DMS114 treated with DMSO at 0.1 percent for 48 hours (cell line): ENCODE data around the gene TAF1.
"Not testable (repeated sequence)": the region's sequence is repeated elsewhere in the genome, so short reads cannot be mapped to it uniquely, and the experiment has no call there.

Experiments
- DNase-seq: peaks from one replicate; lab custom pipeline; 2025; ENCODE audit not compliant: unreplicated experiment; lab: John Stamatoyannopoulos, UW

The TAF1 gene

GRCh38 chrX:71496476-71496875 lies 130.3 kb downstream of the TAF1 start:
- no peak for DNase-seq

- DNase-seq = not testable (repeated sequence)
Measured at GRCh38 chrX:71502080-71502479, 135.9 kb downstream of the TAF1 start.

DNA sequence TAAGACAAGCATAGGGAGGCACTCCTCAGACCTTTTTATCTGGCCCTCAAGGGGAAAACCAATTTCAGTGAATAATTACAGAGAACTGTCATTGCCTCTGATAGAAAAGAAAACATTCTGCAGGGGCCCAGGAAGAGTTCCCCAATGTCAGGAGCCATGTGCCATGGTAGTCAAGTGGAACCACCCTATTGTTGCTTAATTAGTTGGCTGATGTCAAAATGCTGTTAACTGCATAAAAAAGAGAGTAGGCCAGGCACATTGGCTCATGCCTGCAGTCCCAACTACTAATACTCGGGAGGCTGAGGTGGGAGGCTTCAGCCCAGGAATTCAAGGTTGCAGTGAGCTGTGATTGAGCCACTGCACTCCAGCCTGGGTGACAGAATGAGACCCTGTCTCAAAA lies 138.2 kb downstream of the TAF1 start:
- DNase-seq = no peak

DNA sequence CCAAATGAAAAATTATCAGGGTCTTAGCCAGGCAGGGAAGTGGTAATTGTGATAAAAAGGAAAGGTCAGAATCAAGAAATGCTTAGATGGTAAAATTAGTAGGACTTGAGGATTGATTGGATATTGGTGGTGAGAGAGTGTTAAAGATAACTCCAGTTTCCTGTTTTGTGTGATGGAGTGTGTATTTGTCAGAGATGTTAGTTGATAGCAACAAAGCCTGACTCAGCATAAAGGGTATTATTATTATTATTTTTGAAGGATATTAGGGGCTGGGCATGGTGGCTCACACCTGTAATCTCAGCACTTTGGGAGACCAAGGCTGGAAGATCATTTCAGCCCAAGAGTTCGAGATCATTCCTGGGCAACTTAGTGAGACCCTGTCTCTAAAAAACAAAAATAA lies 143.1 kb downstream of the TAF1 start:
- no peak for DNase-seq

- DNase-seq = no peak
Measured at GRCh38 chrX:71510161-71510560, 144.0 kb downstream of the TAF1 start.

- not testable (repeated sequence) for DNase-seq
Measured at GRCh38 chrX:71513731-71514130, 147.6 kb downstream of the TAF1 start.

GRCh38 chrX:71514367-71515037 lies 148.3 kb downstream of the TAF1 start:
- DNase-seq = no peak

DNA sequence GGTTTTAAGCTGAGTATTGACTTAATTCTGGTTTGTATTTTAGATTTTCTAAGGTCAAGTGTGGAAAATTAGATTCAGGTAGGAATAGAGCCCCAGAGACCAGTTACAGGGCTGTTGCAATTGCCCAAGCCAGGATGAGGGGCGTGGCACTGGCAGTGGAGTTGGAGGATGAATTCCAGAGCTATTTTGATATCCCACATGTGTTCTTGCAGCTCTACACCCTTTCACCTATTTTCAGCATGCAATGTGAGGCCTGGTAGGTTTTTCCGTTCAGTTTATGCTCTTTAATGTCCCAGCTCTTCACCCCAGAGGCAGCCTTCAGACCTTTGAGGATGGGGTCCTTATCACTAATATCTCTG lies 148.9 kb downstream of the TAF1 start:
- no peak for DNase-seq
